ENCODE data around the gene HNRNPH3.

The HNRNPH3 gene

DNA sequence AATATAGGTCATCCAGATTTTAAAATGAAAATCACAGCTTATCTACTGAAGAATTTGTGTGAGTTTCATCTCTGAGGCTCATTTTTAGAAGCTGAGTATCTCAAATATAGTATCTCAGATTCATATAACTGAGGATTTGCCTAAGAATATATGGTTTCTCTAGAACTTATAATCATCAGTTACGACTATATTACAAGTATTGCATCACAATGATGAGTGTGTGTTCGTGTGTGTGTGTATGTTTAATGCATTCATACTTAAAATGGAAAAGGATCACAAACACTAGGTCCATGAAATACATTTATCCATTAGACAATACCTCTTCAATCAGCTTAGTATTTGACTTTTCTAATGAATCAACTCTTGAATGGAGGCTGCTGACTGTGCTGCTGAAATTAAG lies 53.9 kb downstream of the HNRNPH3 start:
- no peak overlapping the region for H3K4me3 ChIP-seq (ENCODE audit: low read length)
- TF ChIP-seq CTCF (IDR thresholded peaks at IDR 0.05; ENCODE audit: insufficient read depth, low read depth, low read length, missing control alignments) = no peak
- no peak for DNase-seq (ENCODE audit: low read depth)

All from epithelial cell of esophagus (primary cell).